G401.6 (cell line): Measurements from ENCODE around the gene BCAP31.

Source experiments
- FAIRE-seq: peaks from 2 replicates; lab custom pipeline; 2012; peaks lifted over from hg19 to GRCh38; lab: Jason Lieb, UNC

The BCAP31 gene

DNA sequence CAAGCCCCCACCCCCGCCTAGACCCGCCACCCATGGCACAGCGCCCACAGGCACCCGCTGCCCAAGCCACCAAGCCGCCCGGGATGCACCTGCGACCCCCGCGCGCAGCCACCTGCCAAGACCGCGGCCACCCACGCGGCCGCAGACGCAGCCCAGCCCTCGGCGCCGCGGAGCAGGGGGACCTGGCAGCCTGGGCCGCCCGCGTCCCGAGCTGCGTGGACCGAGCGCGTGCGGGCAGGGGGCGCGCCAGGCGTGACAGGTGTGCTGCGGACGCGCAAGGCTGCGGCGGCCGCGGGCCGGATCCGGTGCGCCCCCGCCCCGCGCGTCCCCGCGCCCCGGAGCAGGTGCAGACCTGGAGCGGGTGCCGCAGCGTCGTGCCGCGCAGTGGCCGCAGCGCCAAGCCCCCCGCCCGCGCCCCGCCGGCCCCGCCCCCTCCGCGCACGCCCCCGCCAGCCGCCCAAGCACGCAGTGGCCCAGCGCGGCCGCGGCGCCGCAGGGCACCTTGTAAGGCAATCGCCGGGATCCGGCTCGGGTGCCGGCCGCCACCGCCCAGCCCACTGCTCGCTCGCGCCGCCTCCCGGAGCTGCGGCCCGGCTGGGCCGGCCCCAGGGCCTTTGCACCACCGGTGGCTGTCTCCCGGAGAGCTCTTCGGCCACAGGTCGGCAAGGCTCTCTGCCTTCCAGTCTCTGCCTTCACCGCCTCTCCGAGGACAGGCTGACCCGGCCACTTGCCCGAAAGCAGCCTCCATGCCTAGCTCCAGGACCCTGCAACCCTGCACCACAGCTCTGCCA lies 50.6 kb downstream of the BCAP31 start, which contains the start of gene PNCK:
TSS of gene PNCK (minus strand) at position 386 of the 791 bp plus-strand sequence. CDS start 737 bp downstream, outside the sequence.
- FAIRE-seq, result no peak

DNA sequence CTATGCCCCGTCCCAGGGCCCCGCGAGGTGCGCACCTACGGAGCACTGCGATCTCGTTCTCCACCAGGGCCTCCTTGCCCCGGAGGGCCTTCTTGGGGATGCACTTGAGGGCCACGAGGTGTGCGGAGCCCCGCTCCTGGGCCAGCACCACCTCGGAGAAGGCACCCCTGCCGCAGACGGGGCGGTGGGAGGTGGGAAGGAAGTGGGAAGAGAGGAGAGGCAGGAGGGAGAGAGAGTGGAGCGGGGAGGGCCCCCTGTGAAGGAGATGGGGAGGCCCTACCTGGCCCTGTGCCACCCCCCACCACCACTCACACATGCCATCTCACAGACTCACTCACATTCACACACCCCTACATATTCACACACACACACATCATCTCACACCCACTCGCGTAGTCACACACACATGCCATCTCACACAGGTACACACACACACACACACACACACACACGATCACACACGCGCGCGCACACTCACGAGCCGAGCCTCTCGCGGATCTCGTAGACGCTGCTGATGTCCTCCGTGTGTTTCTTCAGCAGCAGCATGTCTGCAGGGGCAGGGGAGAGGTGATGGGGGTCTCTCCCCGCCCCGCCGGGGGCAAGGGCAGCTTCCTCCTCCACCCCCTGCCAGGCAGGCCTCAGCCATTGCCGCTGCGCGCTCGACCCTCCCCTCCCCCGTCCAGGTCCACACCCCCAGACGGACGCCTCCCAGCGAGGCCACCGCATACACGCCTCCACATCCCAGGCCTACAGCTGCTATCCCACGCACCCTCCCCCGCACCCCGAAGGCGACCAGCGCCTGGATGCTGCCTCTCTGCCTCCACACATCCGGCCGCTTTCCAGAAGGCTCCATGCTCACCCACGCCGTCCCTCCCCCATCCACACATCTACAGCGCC lies 51.4 kb downstream of the BCAP31 start:
- FAIRE-seq, result no peak

DNA sequence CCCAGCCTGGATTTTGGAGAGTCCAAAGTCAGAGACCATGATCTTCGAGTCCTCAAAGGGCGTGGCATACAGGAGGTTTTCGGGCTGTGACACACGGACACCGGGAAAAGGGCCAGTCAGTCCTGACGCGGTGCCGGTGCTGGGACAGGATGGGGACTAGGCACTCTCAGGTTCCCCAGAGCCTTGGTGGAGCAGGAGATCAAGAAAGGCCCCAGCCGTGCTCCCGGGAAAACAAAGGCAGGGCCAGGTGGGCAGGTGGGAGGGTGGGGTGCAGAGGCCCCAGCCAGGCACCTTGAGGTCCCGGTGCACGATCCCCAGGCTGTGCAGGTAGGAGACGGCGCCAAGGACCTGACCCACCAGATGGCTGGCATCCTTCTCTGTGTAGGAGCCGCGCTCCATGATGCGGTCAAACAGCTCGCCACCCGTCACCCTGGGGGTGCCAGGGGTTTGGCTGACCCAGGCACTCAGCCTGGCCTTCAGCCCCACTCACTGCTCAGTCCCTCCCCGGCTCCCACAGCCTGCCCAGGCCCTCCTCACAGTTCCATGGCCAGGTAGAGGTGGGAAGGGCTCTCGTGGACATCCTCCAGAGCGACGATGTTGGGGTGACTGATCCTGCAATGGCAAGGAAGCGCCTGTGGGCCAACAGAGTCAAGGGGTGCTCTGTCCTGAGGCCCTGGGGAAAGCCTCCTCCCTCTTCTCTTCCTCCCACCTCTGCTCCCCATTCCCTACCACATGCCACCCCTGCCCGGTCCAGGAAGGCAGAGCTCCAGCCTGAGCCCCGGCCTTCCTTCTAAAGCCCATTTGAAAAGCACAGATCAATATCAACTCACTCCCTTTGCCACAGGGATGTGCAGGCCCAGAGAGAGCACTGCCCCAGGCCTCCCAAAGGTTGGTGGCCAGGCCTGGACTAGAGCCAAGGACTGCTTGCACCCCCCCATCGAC lies 52.3 kb downstream of the BCAP31 start:
- no peak for FAIRE-seq

DNA sequence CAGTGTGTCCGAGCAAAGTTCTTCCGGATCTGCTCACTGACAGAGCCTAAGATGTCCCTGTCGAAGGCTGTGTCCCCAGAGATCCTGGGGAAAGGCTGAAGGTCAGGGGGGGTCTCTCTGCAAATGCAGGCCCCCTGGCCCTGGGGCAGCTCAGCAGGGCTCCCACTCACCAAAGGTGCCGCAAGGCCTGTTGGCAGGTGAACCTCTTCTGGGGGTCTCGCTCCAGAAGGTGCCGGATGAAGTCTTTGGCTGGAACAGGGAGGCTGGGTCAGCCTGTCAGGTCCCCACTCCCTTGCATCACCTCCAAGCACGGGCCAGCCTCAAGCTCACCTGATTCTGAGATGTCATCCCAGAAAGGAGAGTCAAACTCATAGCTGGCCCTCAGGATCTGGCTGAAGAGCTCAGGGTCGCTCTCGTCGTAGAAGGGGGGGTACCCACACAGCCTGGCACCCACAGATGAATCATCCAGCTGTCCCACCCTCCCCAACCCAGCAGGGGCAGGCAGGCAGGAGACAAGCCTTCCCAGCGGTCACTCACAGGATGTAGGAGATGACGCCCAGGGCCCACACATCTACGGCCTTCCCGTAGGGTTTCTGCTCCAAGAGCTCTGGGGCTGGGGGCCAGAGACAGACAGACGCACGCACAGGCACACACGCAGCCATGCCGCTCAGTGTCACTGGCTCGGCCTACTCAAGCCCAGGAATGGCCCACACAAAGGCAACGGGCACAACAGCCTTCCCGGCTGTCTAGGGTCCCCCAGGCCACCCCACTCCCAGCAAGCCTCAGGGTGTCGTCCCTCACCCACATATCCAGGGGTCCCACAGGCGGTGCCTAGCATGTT lies 53.2 kb downstream of the BCAP31 start:
- FAIRE-seq, result no peak

- no peak for FAIRE-seq
Observed at GRCh38 chrX:153669901-153670731, 54.1 kb downstream of the BCAP31 start.

- no peak for FAIRE-seq
Observed at GRCh38 chrX:153669174-153669890, 54.9 kb downstream of the BCAP31 start.

DNA sequence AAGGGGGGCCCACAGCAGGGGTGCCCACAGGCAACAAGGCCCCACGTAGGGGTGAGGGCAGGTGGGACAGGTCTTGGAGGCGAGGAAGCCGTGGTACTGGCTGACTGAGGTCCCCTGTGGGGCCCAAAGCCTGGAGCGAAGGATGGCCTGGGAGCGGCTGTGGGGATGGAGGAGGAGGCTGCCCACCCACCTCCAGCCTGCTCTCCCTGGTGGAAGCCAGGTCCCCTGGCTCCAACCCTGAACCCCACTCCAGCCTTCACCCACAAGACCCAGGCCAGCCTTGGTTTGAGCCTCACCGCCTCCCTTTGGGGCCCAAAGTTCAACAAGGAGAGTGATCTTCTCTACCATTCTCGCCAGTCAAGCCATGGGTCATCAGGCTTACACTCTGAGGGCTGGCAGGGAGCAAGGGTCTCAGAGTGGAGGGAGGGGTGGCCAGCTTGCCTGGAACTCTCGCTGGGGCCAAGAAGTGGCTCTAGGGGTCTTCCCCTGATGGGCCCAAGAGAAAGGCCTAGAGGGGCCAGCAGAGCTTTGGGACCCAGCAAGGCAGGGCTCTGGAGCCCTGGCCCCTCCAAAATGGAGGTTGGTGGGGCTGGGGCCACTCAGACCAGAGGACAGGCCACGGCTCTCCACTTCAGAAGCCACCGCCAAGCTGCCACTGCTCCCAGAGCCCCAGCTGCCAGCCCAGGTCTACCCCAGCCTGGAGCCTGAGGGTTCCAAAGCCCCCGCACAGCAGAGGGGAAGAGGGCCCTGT lies 55.6 kb downstream of the BCAP31 start:
- no peak for FAIRE-seq

DNA sequence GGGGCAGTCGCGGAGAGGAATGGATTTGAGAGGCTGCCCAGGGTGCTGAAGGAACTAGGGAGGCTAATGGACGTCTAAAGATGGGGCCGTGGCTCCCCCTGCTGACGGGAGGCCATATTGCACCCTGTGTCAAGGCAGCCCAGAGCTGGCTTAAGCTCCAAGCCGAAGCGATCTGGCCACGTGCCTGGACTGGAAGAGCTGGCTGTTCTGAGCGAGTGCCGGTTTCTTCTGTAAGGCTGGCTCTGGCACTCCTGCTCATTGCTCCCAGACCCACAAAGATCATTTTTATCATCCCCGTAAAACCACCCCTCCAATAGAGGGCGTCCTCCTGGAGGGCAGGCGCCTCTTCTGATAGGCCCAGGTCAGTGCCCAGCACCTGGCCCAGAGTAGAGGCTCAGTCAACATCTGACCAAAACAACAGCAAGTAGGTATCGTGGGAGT lies 56.2 kb downstream of the BCAP31 start:
- peak; percentile 37 for FAIRE-seq

GRCh38 chrX:153667281-153667955 lies 56.8 kb downstream of the BCAP31 start:
- no peak for FAIRE-seq

- FAIRE-seq, result no peak
Observed at GRCh38 chrX:153665726-153666306, 58.4 kb downstream of the BCAP31 start.

- FAIRE-seq, result no peak
Observed at GRCh38 chrX:153662266-153662665, 61.9 kb downstream of the BCAP31 start.

- FAIRE-seq, result no peak
Observed at GRCh38 chrX:153659268-153659667, 64.9 kb downstream of the BCAP31 start.

DNA sequence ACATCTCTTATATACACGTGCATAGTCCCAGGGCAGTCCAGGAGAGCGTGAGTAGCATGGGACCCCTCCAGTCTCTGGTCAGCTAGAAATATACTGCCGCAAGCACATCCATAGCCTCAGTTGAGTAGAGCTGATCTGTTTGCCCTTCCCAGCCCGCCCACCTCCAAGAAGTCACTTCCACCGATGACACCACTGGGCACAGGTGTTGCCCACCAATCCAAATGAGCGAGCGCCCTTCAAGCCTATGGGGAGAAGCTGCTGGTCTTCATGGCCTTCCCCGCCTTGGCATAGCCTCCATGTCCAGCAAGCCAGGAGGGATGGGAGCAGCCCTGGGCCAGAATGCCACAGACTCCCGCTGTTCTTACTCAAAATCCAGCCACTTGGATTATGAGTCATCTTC lies 67.0 kb downstream of the BCAP31 start:
- FAIRE-seq, result no peak

- FAIRE-seq, result peak; percentile 69
Observed at GRCh38 chrX:153653556-153653955, 70.6 kb downstream of the BCAP31 start.

- FAIRE-seq, result no peak
Observed at GRCh38 chrX:153651540-153652079, 72.6 kb downstream of the BCAP31 start.

DNA sequence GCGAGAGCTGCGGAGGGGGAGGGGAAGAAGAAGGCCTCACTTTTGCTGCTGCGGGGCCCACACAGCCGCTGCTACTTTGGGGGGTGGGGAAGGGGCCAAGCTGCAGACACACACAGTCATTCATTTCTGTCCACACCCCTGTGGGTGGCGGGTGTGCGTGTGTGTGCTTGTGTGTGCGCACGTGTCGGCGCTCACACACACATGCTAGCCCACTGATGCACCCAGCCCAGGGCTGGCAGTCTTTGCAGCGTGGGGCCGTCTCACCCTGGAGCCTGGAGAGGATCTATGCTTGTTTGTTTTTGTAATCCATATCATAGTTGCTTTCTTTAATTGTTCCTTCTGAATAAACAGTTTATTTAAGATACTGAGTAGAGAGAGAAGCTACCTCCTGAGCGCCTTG lies 73.2 kb downstream of the BCAP31 start:
- FAIRE-seq, result no peak
